Forelimb muscle (tissue), 1 donor: Measurements from ENCODE around the gene AKT1. TPM values are rescaled to one million over a fixed set of nuclear protein-coding genes. Genes with fewer than 3 reads are reported as not detected.
"Not testable (repeated sequence)": the region's sequence is repeated elsewhere in the genome, so short reads cannot be mapped to it uniquely, and the experiment has no call there.

ENCODE experiments used
- DNase-seq: peaks from one replicate; pipeline ENCODE4 v3.0.0-alpha.2; 2013; ENCODE audit warnings: low read depth
- polyA plus RNA-seq: library from polyadenylated mRNA; unstranded; fragments of 120-200 nt; gene quantifications from one replicate; pipeline ENCODE4 v1.2.1, GENCODE V29; 2013; ENCODE audit not compliant: insufficient read length

AKT1 gene
- polyA plus RNA-seq, 1 donor, result 207 TPM

GRCh38 chr14:104753528-104754212 is 41.9 kb downstream of the AKT1 start:
- no peak for DNase-seq

DNA sequence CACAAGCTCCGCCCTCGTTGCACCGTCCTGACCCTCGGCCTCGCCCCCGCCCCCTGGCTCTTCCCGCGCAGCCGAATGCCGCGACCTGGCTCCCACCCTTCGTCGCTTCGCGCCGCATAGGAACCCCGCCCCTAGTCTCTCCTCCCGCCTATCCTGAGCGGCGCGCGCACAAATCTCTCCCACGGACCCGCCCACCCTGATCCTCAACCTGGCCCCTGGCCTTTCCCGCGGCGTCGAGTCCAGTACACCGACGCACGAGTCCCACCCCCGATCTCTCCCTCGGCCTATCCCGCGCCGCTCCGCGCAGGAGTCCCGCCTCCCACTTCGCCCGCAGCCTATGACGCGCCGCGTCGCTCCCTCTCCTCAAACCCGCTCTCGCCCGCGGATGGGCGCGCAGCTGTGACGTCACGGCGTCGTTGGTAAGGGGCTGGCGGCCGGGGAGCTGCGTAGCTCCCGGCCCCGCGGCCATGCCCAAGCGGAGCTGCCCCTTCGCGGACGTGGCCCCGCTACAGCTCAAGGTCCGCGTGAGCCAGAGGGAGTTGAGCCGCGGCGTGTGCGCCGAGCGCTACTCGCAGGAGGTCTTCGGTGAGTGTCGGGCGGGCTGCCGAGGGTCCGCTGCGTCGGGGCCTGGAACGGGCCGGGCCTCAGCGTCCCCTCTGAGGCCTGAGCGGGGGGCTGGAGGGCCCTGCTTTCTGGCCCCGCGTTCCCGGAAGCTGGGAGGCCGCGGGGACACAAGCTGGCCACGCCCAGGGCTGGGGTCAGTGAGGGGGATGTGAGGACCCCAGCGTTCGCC is 42.6 kb downstream of the AKT1 start, which contains the start of gene SIVA1:
SIVA1 (plus strand) TSS at position 413 of the 793 bp plus-strand sequence; CDS start at position 468, 55 bp downstream.
- DNase-seq, result peak; percentile 96

DNA sequence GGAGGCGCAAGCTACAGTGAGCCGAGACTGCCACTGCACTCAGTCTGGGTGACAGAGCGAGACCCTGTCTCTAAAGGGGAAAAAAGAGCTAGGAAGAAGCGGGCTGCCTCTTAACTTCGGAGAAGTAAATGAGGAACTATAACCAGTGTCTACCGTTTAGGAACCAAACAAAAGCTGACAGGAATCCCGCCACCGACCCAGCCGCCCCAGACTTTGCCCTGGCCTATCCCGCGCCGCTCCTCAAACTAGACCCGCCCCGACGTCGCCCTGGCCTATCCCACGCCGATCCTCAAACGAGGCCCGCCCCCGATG is 43.2 kb downstream of the AKT1 start:
- DNase-seq, result no peak

- DNase-seq, result no peak
Measured at GRCh38 chr14:104751539-104752422, 43.8 kb downstream of the AKT1 start.

GRCh38 chr14:104750753-104751057 is 44.8 kb downstream of the AKT1 start:
- DNase-seq, result not testable (repeated sequence)

DNA sequence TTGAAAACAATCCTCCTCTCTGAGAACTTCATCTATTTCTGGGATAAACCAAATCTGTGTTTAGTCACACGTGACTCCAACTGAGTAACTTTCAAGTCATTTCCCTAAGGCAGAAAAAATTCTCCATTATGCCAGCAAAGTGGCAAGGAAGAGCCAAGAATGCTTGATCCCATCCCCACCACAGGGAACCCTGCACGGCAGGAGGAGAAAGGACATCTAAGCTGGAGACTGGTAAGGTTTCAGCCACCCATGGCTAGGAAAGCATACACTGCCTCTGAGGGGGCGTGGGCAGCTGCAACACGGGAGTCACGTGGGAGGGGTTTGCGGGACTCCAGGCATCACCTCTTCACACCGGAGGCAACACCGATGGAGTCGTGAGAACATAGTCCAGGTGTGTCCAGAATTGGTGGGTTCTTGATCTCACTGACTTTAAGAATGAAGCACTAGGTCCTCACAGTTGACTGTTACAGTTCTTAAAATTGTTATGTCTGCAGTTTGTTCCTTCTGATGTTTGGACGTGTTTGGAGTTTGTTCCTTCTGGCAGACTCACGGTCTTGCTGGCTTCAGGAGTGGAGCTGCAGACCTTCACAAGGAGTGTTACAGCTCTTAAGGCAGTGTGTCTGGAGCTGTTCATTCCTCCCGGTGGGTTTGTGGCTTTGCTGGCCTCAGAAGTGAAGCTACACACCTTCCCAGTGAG is 45.3 kb downstream of the AKT1 start:
- DNase-seq, result no peak

DNA sequence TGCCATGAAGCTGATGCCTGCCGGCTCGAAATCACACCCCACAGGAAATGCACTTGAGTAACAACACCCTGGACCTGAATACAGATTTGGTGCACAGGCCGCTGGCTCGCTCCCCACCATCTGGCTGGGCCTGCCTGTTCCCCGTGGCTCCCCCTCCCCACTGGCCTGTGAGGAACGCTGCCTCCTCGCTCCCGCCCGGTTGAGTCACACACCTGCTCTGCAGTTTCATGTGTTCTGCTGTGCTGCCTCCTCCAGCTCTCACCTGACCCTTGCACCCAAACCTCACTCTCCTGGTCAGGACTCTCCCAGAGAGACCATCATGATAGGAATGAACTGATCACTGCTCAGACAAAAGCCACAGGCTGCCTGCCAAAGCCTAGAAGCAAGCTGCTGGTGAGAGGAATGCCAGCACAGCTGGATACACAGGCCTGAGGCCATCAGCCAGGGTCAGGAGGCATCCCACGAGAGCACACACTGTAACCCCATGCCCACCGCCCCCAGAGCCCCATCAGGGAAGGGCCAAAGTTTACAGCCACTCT is 46.4 kb downstream of the AKT1 start:
- no peak for DNase-seq

DNA sequence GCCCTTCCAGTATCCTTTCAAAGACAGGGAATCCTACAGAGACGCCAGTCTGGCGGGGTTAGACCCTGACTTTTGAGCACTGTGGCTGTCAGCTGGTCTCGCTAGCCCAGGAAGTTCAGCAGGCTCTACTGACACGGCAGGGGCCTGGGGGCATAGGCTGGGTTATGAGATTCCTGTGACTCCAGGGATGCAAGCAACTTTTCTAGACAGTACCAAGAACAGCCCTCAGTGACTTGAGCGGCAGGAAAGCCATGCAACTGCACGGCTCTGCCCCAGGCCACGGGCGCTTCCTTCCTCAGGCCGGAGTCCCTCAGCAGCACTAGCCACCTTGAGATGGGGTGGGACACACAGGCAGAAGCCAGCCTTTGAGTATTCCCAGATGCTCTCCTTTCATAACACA is 47.7 kb downstream of the AKT1 start:
- no peak for DNase-seq

- DNase-seq, result no peak
Measured at GRCh38 chr14:104746934-104747481, 48.5 kb downstream of the AKT1 start.

- DNase-seq, result no peak
Measured at GRCh38 chr14:104746071-104746545, 49.4 kb downstream of the AKT1 start.

DNA sequence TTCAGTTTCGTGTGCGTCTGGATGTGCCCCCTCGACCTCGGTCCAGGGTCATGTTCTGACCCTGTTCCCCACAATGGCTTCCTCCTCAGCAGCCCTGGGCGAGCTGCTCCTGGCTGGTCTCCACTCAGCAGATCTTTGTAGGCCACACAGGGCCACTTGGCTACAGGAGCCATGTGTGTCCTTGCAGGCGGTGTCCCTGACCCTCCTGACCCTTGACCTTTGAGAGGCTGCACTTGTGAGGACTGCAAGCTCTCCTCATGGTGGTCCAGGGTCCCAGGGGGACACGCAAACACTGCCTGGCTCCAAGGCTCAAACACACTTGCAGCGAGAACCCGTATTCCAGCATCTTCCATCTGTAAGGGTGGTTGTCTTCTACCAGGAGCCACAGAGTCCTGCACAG is 50.1 kb downstream of the AKT1 start:
- DNase-seq, result no peak

- no peak for DNase-seq
Measured at GRCh38 chr14:104744484-104744883, 51.1 kb downstream of the AKT1 start.

- no peak for DNase-seq
Measured at GRCh38 chr14:104743461-104744380, 51.8 kb downstream of the AKT1 start.

DNA sequence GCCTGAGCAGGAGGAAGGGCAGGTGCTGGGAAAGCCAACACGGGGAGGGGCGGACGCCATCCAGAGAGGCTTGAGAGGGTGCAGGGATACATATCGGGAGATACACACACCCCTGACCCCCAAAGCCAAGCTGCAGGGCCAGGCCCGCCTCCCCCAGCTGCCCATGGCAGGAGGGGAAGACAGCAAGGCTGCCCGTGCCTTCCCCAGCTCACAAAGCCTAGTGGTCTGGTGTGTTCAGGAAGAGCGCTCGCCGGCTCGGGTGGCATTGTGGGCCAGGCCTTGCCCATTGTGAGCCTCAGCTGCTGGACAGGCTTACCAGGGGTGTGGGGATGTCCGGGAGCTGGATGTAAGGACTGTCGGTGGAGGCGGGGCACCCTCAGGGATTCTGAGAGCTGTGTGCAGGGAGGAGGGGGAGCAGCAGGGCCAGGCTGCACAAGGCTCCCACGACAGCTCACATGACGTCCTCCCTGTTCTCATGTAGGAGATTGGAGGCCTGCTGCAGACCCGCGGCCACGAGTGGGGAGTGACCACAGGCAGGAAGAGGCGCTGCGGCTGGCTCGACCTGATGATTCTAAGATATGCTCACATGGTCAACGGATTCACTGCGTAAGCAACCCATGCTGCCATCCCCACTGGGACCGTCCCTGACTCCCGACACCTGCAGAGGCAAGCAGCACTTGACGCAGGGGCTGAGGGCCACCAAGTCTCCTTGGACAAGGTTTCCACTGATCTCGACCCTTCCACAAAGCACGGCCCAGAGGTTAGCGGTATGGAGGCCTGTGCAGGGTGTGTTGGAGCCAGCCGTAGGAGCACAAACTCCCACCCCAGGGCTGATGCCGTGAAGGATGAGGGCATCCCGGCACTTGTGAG is 52.7 kb downstream of the AKT1 start:
- no peak for DNase-seq

- DNase-seq, result no peak
Measured at GRCh38 chr14:104741803-104742251, 53.7 kb downstream of the AKT1 start.

GRCh38 chr14:104741108-104741802 is 54.3 kb downstream of the AKT1 start:
- DNase-seq, result no peak

DNA sequence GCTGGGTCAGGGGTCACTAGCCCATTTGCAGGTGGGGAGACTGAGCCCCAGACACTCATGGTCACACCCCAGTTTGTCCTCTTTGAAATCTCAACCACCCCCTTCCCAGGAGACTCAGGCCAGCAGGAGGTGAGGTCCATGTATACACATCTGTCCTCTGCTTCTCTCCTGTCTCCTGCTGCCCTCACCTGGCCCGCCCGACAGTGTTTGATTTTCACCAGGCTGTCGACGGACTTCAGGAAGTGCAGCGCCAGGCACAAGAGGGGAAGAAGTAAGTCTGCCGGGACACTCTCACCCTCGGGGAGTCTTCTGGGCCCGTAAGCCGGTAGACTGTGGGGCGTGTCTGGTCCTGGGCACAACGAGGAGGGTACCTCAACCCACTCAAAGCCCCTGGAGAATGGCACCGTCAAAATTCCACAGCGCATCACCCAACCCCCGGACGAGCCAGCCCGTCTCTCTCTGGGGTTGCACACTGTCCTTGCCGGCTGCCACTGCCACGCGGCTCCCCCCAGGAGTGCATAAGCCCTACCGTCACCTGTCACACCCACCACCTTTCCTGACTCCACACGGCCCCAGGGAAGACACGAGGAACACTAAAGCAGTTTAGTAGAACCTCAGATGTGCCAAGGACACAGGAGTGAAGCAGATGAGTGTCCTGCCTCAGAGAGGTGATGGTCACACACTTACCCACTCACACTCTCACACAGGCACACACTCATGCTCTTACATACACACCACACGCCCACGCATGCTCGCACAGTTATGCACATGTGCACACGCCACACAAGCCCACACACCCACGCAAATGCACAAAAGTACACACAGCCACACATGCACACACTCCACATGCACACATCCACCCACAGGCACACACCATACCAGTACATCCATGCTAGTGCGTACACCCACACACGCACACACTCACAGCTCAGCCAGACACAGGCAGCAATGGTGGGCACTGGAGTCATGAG is 55.7 kb downstream of the AKT1 start:
- no peak for DNase-seq
